ENCODE data around the gene TNS3.

Gene TNS3

DNA sequence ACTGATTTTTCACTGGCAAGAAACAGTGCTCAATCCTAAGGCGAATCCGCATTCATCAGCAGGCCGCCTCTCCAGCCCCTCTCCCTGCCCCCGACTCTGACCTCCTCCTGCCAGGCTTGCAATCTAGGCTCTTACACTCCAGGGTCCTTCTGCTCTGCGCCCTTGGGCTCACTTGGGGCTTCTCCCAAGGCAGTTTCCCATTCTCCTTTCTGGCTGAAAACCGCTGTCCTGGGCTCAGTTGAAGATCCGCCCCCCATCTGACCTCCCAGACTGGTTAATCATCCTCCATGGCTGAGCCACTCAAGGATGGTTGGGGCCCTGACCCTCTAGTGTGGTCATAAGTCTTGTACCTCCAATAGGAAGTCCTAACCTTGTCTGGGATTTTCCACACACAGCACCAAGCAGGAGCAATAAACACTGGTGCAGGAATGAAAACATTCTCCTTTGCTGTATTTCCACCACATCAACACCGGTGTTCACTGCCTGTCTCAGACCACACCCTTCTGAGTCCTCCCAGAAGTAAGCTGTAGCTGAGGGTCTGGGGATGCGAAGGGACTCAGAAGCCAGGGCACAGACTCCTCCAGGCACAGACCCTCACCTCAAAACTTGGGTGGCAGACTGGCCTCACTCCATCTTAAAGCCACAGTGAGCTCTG lies 42.4 kb downstream of the TNS3 start:
- no peak for DNase-seq

DNA sequence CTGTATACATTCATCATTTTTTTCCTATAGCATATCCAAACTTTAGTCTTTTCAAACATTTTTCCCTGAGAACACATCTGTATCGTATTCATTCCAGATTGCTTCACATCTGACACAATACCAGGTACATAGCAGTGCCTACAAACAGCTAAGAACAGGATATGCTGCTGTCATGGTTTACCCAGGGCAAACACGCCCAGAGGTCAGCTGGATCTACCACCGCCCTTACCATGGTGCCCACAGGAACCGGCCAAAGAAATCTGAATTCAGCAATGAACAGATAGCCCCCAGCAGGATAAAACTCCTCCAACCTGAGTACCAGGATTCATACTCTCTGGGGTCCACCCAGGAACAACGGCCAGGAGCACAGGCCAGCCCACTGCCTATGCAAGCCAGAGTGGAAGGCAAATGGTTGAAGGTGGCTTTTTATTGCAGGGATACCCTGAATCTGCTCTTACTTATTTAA lies 43.0 kb downstream of the TNS3 start:
- DNase-seq: no peak

DNA sequence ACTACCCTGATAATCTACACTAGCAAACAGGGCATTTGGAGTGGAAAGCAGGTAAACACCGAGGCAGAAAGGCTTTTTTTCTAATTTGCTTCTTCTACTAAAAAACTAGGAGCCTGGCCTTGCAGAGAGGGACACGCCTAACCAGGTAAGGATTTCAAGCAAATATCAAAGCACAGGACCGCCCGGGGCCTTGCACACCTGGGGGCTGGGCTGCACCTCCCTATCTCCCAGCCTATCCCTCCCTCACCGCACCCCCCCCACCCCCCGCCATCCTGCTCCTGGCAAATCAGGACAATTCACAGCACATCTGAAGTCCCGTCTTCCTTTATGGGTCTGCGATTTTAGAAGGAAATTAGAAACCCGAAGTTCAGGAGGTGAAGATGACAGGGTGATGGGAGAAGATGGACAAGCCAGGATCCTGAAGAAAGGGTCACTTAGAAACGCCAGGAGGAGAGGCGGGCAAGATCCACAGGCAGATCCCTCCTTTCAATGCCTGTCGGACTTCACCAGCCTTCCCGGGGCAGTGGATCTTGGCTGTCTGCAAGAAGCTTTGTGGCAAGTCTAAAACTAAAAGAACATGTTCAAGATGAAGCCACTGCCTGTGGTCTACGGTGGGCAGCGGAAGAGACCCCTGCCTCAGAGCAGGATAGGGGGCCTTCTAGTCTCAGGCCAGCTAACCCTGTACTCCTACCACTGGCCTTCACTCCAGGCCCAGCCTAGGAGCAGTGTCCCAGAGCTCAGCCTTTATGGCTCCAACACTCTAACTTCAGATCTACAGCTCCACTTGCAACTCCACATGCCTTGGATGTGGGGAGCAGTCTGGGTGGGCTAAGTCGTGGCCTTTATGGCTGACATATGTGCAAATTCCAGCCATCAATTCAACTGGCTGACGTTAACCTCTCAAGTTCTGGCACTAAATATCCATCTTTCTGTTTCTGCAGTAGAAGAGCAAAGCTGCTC lies 43.9 kb downstream of the TNS3 start:
- DNase-seq: no peak

GRCh38 chr7:47536661-47537611 lies 45.0 kb downstream of the TNS3 start:
- DNase-seq: no peak

DNA sequence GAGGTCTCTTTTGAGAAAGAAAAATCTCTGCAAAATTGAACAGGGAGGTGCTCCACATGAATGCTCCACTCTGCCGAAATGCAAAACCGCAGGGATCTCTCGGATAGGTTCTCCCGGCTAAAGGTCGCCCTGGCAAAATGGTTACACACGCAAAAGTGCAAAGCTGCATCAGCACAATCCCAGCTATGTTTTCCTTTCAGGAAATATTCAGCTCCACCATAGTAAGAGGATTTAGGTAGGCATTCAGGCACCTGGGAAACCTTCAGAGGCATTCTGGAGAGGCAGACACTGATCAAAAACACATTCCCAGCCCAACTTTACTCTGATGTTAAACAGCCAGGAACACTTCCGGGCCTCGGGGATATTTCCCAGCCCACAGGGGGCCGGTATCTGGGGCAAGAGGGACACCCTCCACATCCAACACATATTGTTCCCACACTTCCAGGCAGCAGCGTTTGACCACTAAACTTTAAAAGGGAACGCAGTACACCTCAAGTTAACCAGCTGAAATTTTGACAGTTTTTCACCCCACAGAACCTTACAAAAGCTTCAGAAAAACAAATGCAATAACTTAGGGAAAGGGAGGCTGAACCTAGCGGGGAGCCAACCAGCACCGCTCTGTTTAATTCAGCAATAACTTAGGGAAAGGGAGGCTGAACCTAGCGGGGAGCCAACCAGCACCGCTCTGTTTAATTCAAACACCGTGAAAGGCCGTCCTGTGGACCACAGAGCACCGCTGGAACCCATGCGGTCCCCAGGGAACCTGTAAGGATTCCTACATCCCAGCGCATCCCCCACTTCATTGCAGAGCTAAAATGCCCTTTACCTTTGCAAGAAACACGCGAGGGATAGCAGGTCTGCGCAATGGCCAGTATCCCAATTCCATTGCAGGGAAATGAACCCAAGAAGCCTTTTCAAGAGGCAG lies 45.9 kb downstream of the TNS3 start:
- DNase-seq: no peak

DNA sequence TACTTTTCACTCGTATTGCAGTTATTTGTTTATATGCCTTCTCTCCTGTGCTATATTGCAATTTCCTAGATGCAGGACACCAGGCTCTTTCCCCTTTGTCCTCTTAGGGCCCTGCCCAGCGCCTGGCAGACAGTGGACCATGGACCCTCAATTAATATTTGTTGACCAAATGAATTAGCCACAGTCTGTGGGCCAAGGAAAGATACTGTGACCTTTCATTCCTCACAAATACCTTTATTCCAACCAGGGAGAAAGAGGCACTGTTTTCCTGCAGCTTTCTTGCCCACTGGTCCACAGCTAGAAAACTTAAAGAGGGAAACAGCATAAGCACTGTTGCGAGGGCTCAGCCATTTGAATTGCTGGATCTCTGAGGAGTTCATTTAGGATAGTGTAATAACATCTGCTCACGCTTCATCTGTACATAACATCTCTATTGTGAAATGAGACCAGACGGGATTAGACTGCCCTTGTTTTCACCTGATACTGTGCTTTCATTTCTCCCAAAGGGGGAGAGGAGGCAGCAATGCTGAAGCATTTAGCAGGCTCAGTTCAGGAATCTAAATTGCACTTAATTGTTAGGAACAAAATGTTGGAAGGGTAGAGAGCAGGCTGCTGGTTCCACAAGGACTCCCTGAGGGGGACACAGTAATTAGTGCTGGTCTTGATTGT lies 46.7 kb downstream of the TNS3 start:
- no peak for DNase-seq

- no peak for DNase-seq
Observed at GRCh38 chr7:47534322-47535034, 47.4 kb downstream of the TNS3 start.

DNA sequence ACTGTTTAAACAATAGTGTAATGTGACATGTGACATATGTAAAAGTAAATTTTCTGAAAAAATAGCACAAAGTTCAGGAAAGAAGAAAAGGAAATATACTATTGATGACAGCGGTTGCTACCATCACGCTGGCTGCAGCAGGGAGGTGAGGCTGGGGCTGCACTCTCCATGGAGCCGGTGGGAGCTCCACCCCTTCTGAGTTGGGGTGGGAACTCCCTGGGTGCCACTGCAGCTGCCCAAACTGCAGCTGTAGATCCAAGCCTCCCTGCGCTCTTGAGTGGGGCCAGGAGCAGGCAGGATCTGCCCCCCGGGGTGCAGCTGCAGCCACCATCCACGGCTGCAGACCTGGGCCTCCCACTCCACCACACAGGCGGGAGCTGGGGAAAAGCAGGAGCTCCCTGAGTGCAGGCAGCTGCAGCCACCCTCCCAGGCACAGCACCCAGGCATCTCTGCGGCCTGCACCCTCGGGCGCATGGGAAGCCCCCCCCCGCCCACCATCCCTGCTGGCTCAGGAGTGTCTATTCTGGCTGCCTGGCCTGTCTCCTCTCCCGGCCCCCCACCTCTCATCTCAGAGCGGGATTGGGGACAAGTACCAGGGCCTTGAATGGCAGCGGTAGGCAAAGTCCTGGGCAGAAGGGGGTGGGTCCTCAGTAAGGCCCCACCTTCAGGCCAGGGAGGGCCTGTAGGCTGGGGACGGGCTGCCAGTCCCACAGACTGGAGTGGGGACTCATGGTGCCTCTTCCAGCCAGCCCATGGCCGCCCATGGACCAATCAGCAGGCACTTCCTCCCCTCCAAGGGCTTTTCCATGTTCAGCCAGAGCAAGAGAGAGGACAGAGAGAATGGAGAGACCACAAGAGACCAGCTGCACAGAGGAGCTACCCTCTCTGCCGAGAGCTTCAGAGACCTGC lies 50.1 kb downstream of the TNS3 start:
- DNase-seq: no peak

GRCh38 chr7:47529826-47530555 lies 51.9 kb downstream of the TNS3 start:
- DNase-seq: no peak

- no peak for DNase-seq
Observed at GRCh38 chr7:47529405-47529804, 52.5 kb downstream of the TNS3 start.

DNA sequence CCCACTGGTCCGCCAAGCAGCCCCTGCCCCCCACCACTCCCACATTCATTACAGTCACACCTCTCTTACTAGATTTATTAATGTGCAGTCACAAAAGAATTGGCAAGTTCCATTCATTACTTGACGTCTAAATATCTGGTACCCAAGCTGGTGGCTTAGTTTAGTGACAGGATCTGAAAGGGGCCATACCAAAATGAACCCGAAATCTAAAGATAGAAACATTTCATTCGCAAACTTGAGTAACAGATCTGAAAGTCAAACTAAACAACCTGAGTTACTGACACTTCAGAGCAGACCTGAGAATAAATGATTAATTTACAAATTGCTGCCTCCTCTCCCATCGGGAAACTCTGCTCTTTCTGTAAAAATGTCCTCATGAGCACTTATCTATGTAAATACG lies 53.4 kb downstream of the TNS3 start:
- DNase-seq: no peak

DNA sequence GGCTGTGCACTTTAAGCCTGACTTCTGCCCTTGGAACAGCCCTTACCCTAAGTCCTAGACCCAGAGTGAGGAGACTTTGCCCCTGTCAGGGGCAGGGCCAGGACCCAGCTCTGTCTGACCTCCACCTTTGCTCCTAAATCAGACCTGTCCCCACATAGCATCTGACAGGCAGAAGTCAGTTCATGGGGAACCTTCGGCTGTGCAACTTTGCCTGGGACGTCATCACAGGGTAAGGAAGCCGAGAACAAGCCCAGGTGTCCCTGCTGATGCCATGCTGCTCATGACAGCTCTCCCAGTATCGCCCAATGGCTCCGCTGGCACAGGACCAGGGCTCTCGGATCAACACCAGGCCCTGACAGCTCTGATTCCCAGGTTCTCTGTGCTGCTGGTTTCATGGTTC lies 55.4 kb downstream of the TNS3 start:
- DNase-seq: no peak

GRCh38 chr7:47525066-47525623 lies 56.8 kb downstream of the TNS3 start:
- DNase-seq: no peak

GRCh38 chr7:47523401-47523800 lies 58.5 kb downstream of the TNS3 start:
- no peak for DNase-seq

- DNase-seq: no peak
Observed at GRCh38 chr7:47521816-47522561, 59.9 kb downstream of the TNS3 start.

DNA sequence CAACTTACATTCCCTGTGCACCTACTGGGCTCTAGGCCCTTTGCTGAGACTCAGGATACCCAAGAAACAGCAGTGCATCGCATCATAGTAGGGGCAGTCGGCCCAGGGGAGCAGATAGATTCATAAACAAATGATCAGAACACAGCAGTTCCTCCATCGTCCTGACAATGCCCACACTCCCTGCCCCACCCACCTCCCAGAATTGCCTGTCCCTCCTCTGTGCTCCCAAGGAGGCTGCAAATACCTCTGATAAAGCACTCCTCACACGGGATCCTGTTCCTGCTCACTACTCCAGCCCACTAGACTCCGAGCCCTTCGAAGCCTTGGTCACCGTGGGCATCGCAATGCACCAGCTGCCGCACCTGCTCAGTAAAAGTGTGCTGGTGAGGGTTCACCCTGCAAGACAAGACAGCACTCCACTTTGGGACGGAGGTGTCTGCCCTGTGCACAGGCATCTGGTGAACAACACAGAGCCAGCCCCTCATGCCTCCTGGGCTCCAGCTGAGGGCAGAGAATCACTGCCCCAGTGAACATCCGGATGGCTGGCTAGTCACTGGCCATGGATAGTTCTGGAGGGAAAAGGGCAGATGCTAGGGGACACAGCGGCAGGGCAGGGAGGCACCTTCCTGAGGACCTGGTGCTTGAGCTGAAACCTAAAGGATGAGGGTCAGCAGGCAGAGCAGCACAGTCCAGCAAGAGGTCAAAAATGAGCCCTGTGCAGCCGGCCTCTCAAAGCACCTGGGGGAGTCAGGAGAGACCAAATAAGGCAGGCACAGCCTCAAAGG lies 60.7 kb downstream of the TNS3 start:
- DNase-seq: no peak

DNA sequence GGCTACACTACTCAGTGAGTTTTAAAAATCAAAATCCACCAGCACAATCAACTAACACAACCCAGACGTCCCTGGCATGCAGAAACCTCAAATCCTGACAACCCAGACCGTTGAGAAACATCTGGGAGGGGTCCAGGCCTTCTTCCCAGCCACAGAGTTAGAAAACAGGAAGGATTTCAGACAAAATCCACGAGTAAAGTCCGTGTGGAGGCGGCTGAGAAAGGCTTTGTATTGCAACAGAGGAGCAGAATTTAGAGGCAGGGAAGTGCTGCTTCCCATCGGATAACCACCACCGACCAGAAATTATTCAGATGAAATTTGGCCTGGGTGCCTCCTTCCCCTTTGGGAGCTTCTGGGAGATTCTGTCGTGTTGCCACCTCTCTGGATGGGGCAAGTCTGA lies 61.5 kb downstream of the TNS3 start:
- no peak for DNase-seq

All from GF-D8 (cell line).